ES-I3 (cell line): ENCODE data around the gene KCNJ9.

Source experiments
- H3K36me3 ChIP-seq: 2 replicates; pipeline ENCODE4 v1.6.1; 2013; ENCODE audit warnings: mild to moderate bottlenecking, low read length, control low read depth, moderate library complexity; ENCODE audit not compliant: insufficient read depth
- H3K4me1 ChIP-seq: 2 replicates; pipeline ENCODE4 v1.6.1; 2013; ENCODE audit warnings: mild to moderate bottlenecking, control low read depth, low read length; ENCODE audit not compliant: insufficient read depth
- H3K9ac ChIP-seq: 2 replicates; pipeline ENCODE4 v1.6.1; 2013; ENCODE audit warnings: low read depth, mild to moderate bottlenecking, low read length, moderate library complexity
- H3K9me3 ChIP-seq: 2 replicates; pipeline ENCODE4 v1.6.1; 2013; ENCODE audit warnings: mild to moderate bottlenecking, low read length, moderate library complexity; ENCODE audit not compliant: control insufficient read depth, insufficient read depth

The KCNJ9 gene

DNA sequence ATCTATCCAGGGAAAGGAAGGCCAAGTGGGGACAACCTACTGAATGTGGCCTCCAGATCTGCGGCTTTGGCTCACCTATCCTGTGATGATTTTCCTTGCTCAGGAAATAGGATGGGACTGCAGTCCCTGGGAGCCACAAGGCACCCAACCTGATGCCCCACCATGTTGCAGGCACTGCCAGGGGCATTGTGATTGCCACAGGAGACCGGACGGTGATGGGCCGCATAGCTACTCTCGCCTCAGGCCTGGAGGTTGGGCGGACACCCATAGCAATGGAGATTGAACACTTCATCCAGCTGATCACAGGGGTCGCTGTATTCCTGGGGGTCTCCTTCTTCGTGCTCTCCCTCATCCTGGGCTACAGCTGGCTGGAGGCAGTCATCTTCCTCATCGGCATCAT, 46.0 kb downstream of the KCNJ9 start:
- peaks cover 8% of the 10 kb centered on the region for H3K4me1 ChIP-seq
- H3K9ac ChIP-seq, result no peak overlapping the region
- H3K36me3 ChIP-seq, result peaks cover 3% of the 10 kb centered on the region; the same call in 1 of the 2 replicates
- no peaks in the 10 kb centered on the region for H3K9me3 ChIP-seq

DNA sequence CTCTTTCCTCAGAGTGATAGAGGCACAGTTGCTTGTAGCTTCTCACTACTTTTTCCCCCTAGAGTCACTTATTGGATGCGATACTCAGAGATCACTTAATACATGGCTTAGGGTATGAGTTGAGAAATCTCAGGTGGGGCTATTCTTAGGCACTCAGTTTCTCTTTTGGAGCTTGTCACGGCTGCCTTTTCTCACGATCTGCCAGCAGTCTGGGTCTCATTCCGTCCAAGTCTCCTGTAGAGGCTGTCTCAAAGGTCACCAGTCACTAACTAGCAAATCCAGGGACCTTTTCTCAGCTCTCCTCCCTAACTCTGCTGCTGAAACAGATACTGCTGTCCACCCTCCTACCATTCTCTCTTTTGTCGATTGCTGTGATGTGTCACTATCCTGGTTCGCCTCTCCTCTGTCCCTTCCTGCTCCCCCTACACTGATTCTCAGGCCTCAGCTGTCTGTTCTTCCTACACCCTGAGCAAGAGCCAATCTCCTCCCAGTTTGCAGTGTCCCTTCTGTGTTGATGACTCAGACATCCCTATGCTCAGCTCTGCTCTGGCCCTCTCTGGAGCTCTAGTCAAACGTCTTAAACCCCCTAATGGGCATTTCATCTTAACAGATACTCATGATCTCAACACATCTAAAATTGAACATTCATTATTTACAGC, 46.7 kb downstream of the KCNJ9 start:
- H3K4me1 ChIP-seq, result peaks cover 8% of the 10 kb centered on the region
- H3K36me3 ChIP-seq, result peaks cover 3% of the 10 kb centered on the region; the same call in 1 of the 2 replicates
- no peak overlapping the region for H3K9ac ChIP-seq
- H3K9me3 ChIP-seq, result no peaks in the 10 kb centered on the region

DNA sequence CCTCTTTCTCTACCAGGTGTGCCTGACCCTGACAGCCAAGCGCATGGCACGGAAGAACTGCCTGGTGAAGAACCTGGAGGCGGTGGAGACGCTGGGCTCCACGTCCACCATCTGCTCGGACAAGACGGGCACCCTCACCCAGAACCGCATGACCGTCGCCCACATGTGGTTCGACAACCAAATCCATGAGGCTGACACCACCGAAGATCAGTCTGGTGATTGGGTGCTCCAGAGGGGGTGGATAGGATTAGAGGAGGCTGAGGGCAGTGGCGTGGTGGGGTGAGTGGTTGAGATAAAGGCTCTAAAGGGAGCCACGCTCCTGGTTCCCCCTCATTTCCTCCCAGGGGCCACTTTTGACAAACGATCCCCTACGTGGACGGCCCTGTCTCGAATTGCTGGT, 47.3 kb downstream of the KCNJ9 start:
- peaks cover 8% of the 10 kb centered on the region for H3K4me1 ChIP-seq
- H3K36me3 ChIP-seq, result peaks cover 3% of the 10 kb centered on the region; the same call in 1 of the 2 replicates
- H3K9ac ChIP-seq, result no peak overlapping the region
- H3K9me3 ChIP-seq, result no peaks in the 10 kb centered on the region

DNA sequence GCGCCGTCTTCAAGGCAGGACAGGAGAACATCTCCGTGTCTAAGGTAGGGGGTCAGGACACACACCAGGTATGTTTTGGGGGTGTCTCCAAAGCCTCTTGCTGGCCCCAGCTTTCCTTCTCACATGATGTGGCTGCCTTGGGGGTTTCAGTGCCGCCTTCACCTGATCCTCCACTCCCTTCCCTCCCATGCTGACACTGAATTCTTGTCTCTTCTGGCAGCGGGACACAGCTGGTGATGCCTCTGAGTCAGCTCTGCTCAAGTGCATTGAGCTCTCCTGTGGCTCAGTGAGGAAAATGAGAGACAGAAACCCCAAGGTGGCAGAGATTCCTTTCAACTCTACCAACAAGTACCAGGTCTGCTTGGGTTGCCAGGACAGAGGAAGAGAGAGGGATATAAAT, 47.7 kb downstream of the KCNJ9 start:
- Histone ChIP-seq H3K36me3 (peaks cover 3% of the 10 kb centered on the region; the same call in 1 of the 2 replicates), H3K4me1 (peaks cover 8% of the 10 kb centered on the region), H3K9me3 (no peaks in the 10 kb centered on the region), H3K9ac (no peak overlapping the region)

DNA sequence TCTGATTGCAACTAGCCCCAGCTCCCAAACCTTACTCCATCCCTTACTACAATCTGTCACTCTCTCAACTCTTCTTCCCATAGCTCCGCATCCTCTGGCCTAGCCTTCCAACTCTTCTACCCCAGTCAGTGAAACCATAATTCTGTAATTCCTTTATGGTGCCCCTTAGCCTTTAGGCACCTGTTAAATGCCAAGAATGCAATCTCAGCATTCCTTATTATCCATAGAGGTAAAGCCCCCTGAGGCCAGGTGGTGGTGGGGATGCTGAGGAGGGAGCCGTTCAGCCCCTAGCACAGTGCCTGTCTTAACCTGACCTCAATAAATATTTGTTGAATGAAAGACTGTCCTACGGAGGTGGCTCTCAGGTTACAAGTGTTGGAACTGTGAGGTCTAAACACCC, 48.2 kb downstream of the KCNJ9 start:
- Histone ChIP-seq H3K36me3 (peaks cover 7% of the 10 kb centered on the region; the same call in 1 of the 2 replicates), H3K9ac (no peak overlapping the region), H3K4me1 (peaks cover 4% of the 10 kb centered on the region), H3K9me3 (no peaks in the 10 kb centered on the region)

DNA sequence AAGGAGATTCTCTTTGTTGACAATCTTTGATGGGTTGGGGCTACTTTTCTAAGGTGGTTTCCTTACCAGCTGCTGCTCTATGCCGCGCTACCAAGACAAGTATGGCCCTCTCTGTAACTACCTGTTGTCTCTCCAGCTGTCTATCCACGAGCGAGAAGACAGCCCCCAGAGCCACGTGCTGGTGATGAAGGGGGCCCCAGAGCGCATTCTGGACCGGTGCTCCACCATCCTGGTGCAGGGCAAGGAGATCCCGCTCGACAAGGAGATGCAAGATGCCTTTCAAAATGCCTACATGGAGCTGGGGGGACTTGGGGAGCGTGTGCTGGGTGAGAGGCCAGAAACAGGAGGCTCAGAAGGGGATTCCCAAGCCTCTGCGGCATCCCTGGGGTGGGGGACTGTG, 48.6 kb downstream of the KCNJ9 start:
- H3K9ac ChIP-seq, result no peak overlapping the region

DNA sequence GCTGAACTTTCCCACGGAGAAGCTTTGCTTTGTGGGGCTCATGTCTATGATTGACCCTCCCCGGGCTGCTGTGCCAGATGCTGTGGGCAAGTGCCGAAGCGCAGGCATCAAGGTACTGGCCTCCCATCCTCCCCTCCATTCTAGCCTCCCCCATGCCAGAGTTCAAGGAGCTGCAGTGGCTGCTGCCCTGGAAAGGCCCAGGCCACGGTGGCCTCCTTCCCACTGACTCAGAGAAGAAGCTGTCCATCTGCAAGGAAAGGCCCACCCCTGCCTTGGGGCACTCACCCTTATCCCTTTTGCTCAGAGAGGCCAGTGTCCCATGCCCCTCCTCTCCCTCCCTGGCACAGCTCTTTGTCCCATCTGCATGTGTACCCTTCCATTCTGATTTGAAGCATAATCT, 49.1 kb downstream of the KCNJ9 start:
- Histone ChIP-seq H3K36me3 (peaks cover 10% of the 10 kb centered on the region; the same call in 1 of the 2 replicates), H3K4me1 (no peaks in the 10 kb centered on the region), H3K9ac (no peak overlapping the region)

More for the DNA sequence above, 48.6 kb downstream of the KCNJ9 start:
- peaks cover under 1% of the 10 kb centered on the region; the same call in 1 of the 2 replicates for H3K4me1 ChIP-seq
- no peaks in the 10 kb centered on the region for H3K9me3 ChIP-seq
- peaks cover 10% of the 10 kb centered on the region; the same call in 1 of the 2 replicates for H3K36me3 ChIP-seq

DNA sequence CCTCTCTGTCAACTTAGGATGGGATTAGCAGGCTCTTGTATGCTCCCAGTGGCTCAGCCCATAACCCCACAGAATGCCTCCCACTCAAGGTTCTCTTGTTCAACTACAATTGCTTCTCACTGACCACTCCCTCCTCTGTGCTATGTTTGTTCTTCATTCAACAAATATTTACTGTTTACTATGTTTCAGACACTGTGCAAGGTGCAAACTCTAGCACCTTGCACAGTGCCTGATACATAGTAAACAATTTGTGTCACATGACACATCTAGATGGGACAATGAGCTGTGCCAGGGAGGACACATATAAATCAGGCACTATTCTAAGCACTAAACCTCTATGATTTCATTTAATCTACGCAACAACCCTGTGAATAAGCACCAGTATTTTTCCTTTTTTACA, 49.6 kb downstream of the KCNJ9 start:
- Histone ChIP-seq H3K9ac (no peak overlapping the region), H3K9me3 (no peaks in the 10 kb centered on the region), H3K4me1 (no peaks in the 10 kb centered on the region), H3K36me3 (peaks cover 7% of the 10 kb centered on the region; the same call in 1 of the 2 replicates)

More for the DNA sequence above, 49.1 kb downstream of the KCNJ9 start:
- H3K9me3 ChIP-seq, result no peaks in the 10 kb centered on the region

DNA sequence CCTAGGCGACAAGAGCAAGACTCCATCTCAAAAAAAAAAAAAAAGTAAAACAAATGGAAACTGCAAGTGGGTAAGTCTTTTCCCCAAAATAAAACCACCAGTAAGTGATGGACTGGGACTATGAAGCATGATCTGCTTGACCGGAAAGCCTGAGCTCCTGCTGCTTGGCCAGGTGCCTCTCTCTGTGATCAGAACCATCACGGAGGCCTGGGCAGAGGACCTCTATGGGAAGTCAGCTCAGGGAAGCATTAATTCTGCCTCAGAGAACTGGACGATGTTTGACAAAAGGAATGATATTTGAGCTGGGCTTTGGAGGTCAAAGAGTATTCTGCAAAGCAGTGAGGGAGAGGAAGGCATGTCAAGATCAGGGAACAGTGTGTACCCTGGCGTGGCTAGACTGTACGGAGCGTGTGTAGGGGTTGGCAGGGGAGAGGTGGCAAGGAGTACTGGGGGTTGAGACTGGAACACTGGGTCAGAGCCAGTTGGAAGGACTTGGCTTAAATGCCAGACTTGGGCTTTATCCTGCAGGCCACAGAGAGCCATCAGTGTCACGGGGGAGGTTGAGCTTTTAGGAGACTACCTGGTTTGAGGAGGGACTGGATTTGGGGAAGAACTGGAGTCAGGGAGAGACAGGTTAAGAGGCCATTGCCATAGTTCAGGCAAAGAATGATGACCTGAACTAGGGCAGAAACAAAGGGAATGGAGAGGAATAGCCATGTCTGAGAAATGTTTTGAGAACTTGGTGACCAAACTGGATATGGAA, 50.6 kb downstream of the KCNJ9 start:
- Histone ChIP-seq H3K36me3 (peaks cover 7% of the 10 kb centered on the region; the same call in 1 of the 2 replicates), H3K9me3 (no peaks in the 10 kb centered on the region), H3K9ac (no peak overlapping the region), H3K4me1 (no peaks in the 10 kb centered on the region)

DNA sequence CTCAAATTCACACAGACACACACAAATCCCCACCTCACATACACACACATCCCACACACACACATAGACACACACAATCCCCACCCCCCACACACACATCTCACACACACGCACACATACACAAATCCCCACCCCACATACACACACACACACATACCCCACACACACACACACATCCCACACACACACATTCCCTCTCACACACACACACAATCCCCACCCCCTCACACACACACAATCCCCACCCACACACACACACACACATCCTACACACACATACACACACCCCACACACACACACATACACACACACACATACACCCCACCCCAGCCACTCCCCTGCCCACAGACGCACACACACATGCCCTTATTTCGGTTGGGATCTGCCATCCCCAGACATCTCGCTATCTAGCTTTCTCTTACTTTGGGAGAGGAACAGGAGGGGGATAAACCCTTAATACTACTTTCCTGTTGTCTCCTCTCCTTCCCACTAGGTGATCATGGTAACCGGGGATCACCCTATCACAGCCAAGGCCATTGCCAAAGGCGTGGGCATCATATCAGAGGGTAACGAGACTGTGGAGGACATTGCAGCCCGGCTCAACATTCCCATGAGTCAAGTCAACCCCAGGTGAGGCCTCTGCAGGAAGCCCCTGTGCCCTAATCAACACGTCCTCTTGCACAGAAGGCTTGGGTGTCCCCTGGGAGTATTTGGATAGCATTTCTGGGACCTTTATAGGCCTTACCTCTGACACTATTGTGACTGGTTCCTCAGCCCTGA, 52.8 kb downstream of the KCNJ9 start:
- no peak overlapping the region for H3K9ac ChIP-seq
- peaks cover 8% of the 10 kb centered on the region for H3K36me3 ChIP-seq
- no peaks in the 10 kb centered on the region for H3K9me3 ChIP-seq
- H3K4me1 ChIP-seq, result no peaks in the 10 kb centered on the region

DNA sequence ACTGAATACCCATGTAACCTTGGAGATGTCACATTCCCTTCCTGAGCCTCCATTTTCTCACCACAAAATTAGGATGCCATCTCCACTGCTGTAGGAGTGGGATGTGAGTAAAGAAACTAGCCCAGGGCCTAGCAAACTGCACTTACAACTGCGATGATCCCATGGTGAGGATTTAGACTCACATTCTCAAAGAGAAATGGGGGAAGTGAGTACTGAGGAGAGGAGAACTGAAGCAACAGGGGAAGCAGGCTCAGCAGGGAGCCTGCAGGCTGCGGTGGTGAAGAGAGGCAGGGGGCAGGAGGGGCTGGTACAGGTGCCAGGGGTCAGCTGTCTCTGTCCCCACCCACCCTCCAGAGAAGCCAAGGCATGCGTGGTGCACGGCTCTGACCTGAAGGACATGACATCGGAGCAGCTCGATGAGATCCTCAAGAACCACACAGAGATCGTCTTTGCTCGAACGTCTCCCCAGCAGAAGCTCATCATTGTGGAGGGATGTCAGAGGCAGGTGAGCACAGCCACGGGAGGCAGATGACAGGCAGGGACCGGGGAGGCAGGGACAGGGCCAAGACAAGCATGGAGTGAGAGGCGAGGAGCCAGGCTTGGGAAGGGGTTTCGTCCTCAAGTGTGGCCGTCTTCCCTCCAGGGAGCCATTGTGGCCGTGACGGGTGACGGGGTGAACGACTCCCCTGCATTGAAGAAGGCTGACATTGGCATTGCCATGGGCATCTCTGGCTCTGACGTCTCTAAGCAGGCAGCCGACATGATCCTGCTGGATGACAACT, 53.6 kb downstream of the KCNJ9 start:
- Histone ChIP-seq H3K4me1 (no peaks in the 10 kb centered on the region), H3K9ac (no peak overlapping the region), H3K36me3 (peaks cover 12% of the 10 kb centered on the region), H3K9me3 (no peaks in the 10 kb centered on the region)

DNA sequence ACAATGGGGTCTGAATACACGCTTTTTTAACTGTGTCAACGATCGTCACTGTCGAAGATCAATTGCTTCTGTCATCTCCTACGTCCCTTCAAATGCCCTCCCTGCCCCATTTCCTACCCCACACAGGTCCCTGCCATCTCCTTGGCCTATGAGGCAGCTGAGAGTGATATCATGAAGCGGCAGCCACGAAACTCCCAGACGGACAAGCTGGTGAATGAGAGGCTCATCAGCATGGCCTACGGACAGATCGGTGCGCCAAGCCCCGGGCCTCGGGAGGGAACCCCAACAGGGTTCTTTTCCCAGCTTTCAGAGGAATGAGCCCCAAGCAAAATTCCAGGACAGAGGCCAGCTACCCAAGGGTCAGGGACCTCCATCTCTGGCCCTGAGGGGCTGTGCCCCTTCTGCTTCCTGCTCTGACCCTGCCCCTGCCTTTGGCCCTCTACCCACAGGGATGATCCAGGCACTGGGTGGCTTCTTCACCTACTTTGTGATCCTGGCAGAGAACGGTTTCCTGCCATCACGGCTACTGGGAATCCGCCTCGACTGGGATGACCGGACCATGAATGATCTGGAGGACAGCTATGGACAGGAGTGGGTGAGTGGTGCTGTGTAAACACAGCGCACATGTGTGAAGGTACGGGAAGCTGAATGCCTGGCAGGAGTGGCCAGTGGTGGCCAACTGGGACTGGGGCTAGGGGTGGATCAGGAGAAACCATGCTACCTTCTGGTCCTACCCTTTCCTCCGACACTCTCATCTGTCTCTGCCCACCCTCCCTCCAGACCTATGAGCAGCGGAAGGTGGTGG, 55.0 kb downstream of the KCNJ9 start:
- H3K9me3 ChIP-seq, result no peaks in the 10 kb centered on the region
- H3K4me1 ChIP-seq, result no peaks in the 10 kb centered on the region
- no peak overlapping the region for H3K9ac ChIP-seq
- H3K36me3 ChIP-seq, result peaks cover 12% of the 10 kb centered on the region

DNA sequence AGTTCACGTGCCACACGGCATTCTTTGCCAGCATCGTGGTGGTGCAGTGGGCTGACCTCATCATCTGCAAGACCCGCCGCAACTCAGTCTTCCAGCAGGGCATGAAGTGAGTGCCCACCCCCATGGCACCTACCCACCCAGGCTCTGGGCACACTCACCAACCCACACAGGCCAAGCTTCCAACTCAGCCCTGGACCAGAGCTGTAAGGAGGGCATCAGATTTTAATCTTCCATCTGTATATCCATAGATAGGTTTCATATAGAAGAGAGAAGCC, 55.5 kb downstream of the KCNJ9 start:
- H3K9ac ChIP-seq, result no peak overlapping the region
- H3K36me3 ChIP-seq, result peaks cover 12% of the 10 kb centered on the region
- no peaks in the 10 kb centered on the region for H3K4me1 ChIP-seq
- no peaks in the 10 kb centered on the region for H3K9me3 ChIP-seq
